CD4-positive, alpha-beta T cell (primary cell): ENCODE measurements around the gene AFDN. TPM values are rescaled to one million over a fixed set of nuclear protein-coding genes. Genes with fewer than 3 reads are reported as not detected.

Experiments used
- ATAC-seq: fragments of 200-7000 bp; cut with Tn5 transposase; one replicate; pipeline ENCODE4 v1.10.0; 2022; ENCODE audit warnings: mild to moderate bottlenecking; ENCODE audit not compliant: poor library complexity
- CTCF ChIA-PET: fragments of 350-600 bp; sonication (Branson Sonifier 250); formaldehyde crosslinking; loops from one replicate; lab custom pipeline; 2021; ENCODE audit warnings: antibody characterized with exemption, inconsistent platforms; lab: Charles Lee
- POLR2A ChIA-PET: fragments of 350-600 bp; sonication (Branson Sonifier 250); formaldehyde crosslinking; loops from one replicate; lab custom pipeline; 2021; ENCODE audit warnings: antibody characterized with exemption, inconsistent platforms; lab: Charles Lee
- DNase-seq, 14 experiments: peaks; one replicate each; pipeline ENCODE4 v3.0.0-alpha.2; 2013 to 2020; ENCODE audit warnings: mixed read lengths in 2 of 14
- H3K27ac ChIP-seq, 2 donors: one replicate each; pipeline versions ENCODE4 v1.5.1 to v1.7.0; 2013; ENCODE audit warnings: low read length in 2 of 2, low read depth in 1 of 2, mild to moderate bottlenecking in 1 of 2
- H3K27me3 ChIP-seq, 2 experiments: 1 replicate in 1 of 2; 2 replicates in 1 of 2; pipeline versions ENCODE4 v1.6.1 to v1.7.0; 2013; ENCODE audit warnings: low read length in 2 of 2, control low read depth in 1 of 2, mild to moderate bottlenecking in 1 of 2, moderate library complexity in 1 of 2; ENCODE audit not compliant: insufficient read depth in 2 of 2, control insufficient read depth in 1 of 2
- H3K36me3 ChIP-seq: one replicate; pipeline ENCODE4 v1.6.1; 2013; ENCODE audit warnings: low read length, control low read depth; ENCODE audit not compliant: insufficient read depth
- H3K4me1 ChIP-seq: one replicate; pipeline ENCODE4 v1.6.1; 2013; ENCODE audit warnings: low read length, control low read depth; ENCODE audit not compliant: insufficient read depth
- H3K4me3 ChIP-seq: one replicate; pipeline ENCODE4 v1.5.1; 2013; ENCODE audit warnings: mild to moderate bottlenecking, low read length, moderate library complexity
- H3K9me3 ChIP-seq, 2 experiments: 1 replicate in 1 of 2; 2 replicates in 1 of 2; pipeline versions ENCODE4 v1.6.1 to v1.7.0; 2013; ENCODE audit warnings: low read length in 2 of 2, mild to moderate bottlenecking in 2 of 2, control low read depth in 1 of 2, moderate library complexity in 1 of 2; ENCODE audit not compliant: control insufficient read depth in 1 of 2, insufficient read depth in 1 of 2
- H3K27ac Mint-ChIP-seq: one replicate; pipeline ENCODE4 v1.8.0; 2020; ENCODE audit warnings: mixed read lengths
- H3K27me3 Mint-ChIP-seq: one replicate; pipeline ENCODE4 v1.8.0; 2021; ENCODE audit warnings: mixed read lengths
- H3K36me3 Mint-ChIP-seq: one replicate; pipeline ENCODE4 v1.8.0; 2021; ENCODE audit warnings: low read depth, mixed read lengths
- H3K4me1 Mint-ChIP-seq: one replicate; pipeline ENCODE4 v1.8.0; 2021; ENCODE audit warnings: low read depth, mixed read lengths
- H3K4me3 Mint-ChIP-seq: one replicate; pipeline ENCODE4 v1.8.0; 2020; ENCODE audit warnings: mild to moderate bottlenecking, mixed read lengths
- H3K9me3 Mint-ChIP-seq: one replicate; pipeline ENCODE4 v1.8.0; 2020; ENCODE audit warnings: mixed read lengths
- CTCF ChIP-seq: fragments of 200-600 bp; IDR thresholded peaks from one replicate; pipeline ENCODE4 v1.8.0; 2022; ENCODE audit warnings: antibody characterized with exemption, mild to moderate bottlenecking
- intact Hi-C, 2 experiments: fragments of 100-400 bp; cut with DNase I in 1 of 2; cut with micrococcal nuclease in 1 of 2; formaldehyde crosslinking; loops; one replicate each; pipeline versions ENCODE4 v1.15.1 to v1.9.0; 2023 to 2025; cut with DNase I, micrococcal nuclease
- total RNA-seq, 174 experiments: library from RNA in 2 of 174; stranded (reverse) in 2 of 174; gene quantifications; one replicate each; pipeline ENCODE4 v1.2.3 and lab custom pipeline; 2021 to 2026

Gene AFDN
- total RNA-seq, 2 experiments from 2014 or later, result 9.1 to 10.2 TPM

- Mint-ChIP-seq H3K36me3 (no peaks in the 10 kb centered on the region), H3K27me3 (no peaks in the 10 kb centered on the region), H3K4me3 (no peak overlapping the region), H3K27ac (no peak overlapping the region), H3K9me3 (peaks cover 6% of the 10 kb centered on the region), H3K4me1 (no peaks in the 10 kb centered on the region)
- ChIA-PET CTCF (no interaction called here), POLR2A (no interaction called here)
- Histone ChIP-seq H3K27ac (no peak overlapping the region), H3K4me1 (no peaks in the 10 kb centered on the region), H3K4me3 (no peak overlapping the region), H3K27me3 (peaks cover 0 to 2% of the 10 kb centered on the region in 2 experiments), H3K36me3 (no peaks in the 10 kb centered on the region), H3K9me3 (peaks cover 4 to 5% of the 10 kb centered on the region in 2 experiments)
- DNase-seq (no peak), ATAC-seq (no peak)
- intact Hi-C loops, result no loop called here
- no peak for TF ChIP-seq CTCF
Observed at GRCh38 chr6:168005796-168006195, 179.1 kb downstream of the AFDN start.

GRCh38 chr6:168007592-168008338 is 181.1 kb downstream of the AFDN start:
- Mint-ChIP-seq H3K4me1 (no peaks in the 10 kb centered on the region), H3K27ac (no peak overlapping the region), H3K27me3 (no peaks in the 10 kb centered on the region), H3K36me3 (peaks cover 4% of the 10 kb centered on the region), H3K4me3 (no peak overlapping the region), H3K9me3 (peaks cover 13% of the 10 kb centered on the region)
- H3K27ac ChIP-seq, result no peak overlapping the region
- ATAC-seq (no peak), DNase-seq (no peak)
- no peak overlapping the region for H3K4me3 ChIP-seq
- H3K36me3 ChIP-seq, result no peaks in the 10 kb centered on the region
- CTCF ChIA-PET, result no interaction called here
- peaks cover 0 to 2% of the 10 kb centered on the region in 2 experiments for H3K27me3 ChIP-seq
- no peaks in the 10 kb centered on the region for H3K4me1 ChIP-seq
- POLR2A ChIA-PET, result no interaction called here
- peaks cover 6 to 22% of the 10 kb centered on the region in 2 experiments for H3K9me3 ChIP-seq
- TF ChIP-seq CTCF, result no peak
- intact Hi-C loops, result no loop called here

DNA sequence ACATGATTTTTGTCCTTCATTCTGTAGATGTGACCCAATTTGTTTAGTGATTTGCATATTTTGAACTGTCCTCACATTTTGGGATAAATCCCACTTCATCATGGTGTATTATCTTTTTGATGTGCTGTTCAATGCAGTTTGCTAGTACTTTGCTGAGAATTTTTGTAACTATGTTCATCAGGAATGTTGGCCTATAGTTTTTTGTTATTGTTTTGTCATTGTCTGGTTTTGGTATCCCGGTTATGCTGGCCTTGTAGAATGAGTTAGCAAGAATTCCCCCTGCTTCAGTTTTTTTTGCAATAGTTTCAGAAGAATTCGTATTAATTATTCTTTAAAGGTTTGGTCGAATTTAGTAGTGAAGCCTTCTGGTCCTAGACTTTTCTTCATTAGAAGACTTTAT is 182.6 kb downstream of the AFDN start:
- Histone ChIP-seq H3K9me3 (peaks cover 15 to 24% of the 10 kb centered on the region in 2 experiments), H3K4me1 (no peaks in the 10 kb centered on the region), H3K27me3 (peaks cover 0 to 2% of the 10 kb centered on the region in 2 experiments), H3K4me3 (no peak overlapping the region), H3K36me3 (no peaks in the 10 kb centered on the region), H3K27ac (no peak overlapping the region)
- Mint-ChIP-seq H3K27ac (no peak overlapping the region), H3K27me3 (no peaks in the 10 kb centered on the region), H3K4me3 (no peak overlapping the region), H3K9me3 (peaks cover 15% of the 10 kb centered on the region), H3K36me3 (peaks cover 4% of the 10 kb centered on the region), H3K4me1 (no peaks in the 10 kb centered on the region)
- DNase-seq, result no peak
- TF ChIP-seq CTCF, result no peak
- ChIA-PET CTCF (no interaction called here), POLR2A (no interaction called here)
- ATAC-seq, result no peak
- intact Hi-C loops, result no loop called here
